Stimulated activated CD8-positive, alpha-beta memory T cell treated with anti-CD3 and anti-CD28 coated beads, Interleukin-7, amount 100 ng/mL, for 24 hours (primary cell): ENCODE data around the gene SLC35B3.
"Not testable (repeated sequence)": the region's sequence is repeated elsewhere in the genome, so short reads cannot be mapped to it uniquely, and the experiment has no call there.

Source experiments
- DNase-seq: peaks from one replicate; pipeline ENCODE4 v3.0.0-alpha.2; 2020; ENCODE audit warnings: low read depth

The SLC35B3 gene

GRCh38 chr6:8414844-8415243 is 20.5 kb downstream of the SLC35B3 start:
- DNase-seq: no peak

GRCh38 chr6:8405946-8406345 is 29.4 kb downstream of the SLC35B3 start:
- DNase-seq: not testable (repeated sequence)

GRCh38 chr6:8402546-8402945 is 32.8 kb downstream of the SLC35B3 start:
- no peak for DNase-seq

- DNase-seq: no peak
Observed at GRCh38 chr6:8400663-8401062, 34.7 kb downstream of the SLC35B3 start.

- no peak for DNase-seq
Observed at GRCh38 chr6:8392569-8392968, 42.8 kb downstream of the SLC35B3 start.

GRCh38 chr6:8391934-8392333 is 43.4 kb downstream of the SLC35B3 start:
- no peak for DNase-seq

GRCh38 chr6:8389036-8389818 is 46.1 kb downstream of the SLC35B3 start:
- DNase-seq: no peak

- DNase-seq: no peak
Observed at GRCh38 chr6:8387942-8388437, 47.4 kb downstream of the SLC35B3 start.

- DNase-seq: no peak
Observed at GRCh38 chr6:8383584-8383983, 51.8 kb downstream of the SLC35B3 start.

GRCh38 chr6:8382434-8382833 is 52.9 kb downstream of the SLC35B3 start:
- DNase-seq: no peak

GRCh38 chr6:8375916-8376315 is 59.4 kb downstream of the SLC35B3 start:
- DNase-seq: no peak
